Choroid plexus epithelial cell (primary cell): Measurements from ENCODE around the gene ERC2.
A peak's percentile ranks its signal among the peaks of the same experiment; 100 is the strongest.

ENCODE experiments used
- DNase-seq: peaks from one replicate; pipeline ENCODE4 v3.0.0-alpha.2; 2010; ENCODE audit warnings: low read depth
- H3K4me3 ChIP-seq: 2 replicates; pipeline ENCODE4 v1.5.1; 2011; ENCODE audit warnings: low read depth, mild to moderate bottlenecking, control low read depth, low read length, moderate library complexity
- CTCF ChIP-seq: conservative IDR thresholded peaks from 2 replicates; pipeline ENCODE4 v1.5.1; 2011; ENCODE audit warnings: low read depth, mild to moderate bottlenecking, control low read depth, inconsistent platforms, low read length, moderate library complexity

The ERC2 gene

DNA sequence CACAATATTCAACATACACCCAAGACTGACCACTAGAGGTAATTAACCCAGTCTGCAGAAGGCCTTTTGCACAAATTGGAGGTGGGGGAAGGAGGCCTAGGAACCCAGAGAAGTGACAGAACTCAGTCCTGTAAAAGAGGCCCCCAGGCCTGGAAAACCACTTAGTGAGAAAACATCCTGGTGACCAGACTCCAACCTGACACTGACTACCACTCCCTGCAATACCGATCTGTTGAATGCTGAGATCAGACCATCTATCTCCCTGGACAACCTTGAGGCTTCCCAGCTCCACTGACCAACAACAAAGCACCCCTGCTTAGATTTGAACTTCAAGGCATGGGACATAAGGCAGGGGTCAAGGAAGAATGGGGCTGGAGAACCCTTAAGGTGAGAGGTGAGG lies 719.2 kb downstream of the ERC2 start:
- DNase-seq: no peak
- TF ChIP-seq CTCF: no peak
- no peak overlapping the region for H3K4me3 ChIP-seq

DNA sequence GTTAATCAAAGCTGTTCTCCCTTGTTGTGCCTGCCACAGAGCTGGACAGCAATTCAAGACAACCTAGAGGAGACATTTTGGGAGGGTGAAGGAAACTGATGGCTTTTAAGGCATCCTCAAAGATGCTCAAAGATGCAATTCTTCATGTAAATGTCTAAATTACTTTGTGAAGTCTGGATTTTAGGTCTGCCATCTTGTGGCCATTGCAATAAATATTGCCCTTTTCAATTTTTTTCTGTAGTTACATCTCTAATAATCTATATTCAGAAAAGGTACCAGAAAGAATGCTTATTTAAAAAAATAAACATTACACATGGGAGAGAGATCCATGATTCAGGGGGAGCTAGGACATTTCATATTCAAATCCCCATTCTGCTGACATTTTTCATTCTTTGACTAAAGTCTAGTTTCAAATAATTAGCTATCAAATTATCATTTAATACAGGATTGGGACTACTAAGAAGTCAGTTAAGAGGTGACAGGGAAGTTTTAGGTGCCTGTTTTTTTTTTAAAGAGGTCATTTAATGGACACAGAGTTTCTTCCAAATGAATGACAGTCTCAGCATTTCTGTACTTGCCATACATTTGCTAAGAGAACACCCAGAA lies 721.4 kb downstream of the ERC2 start:
- peak; percentile 53 for TF ChIP-seq CTCF
- peak; percentile 53 for DNase-seq
- H3K4me3 ChIP-seq: no peak overlapping the region

- no peak for TF ChIP-seq CTCF
- DNase-seq: no peak
- H3K4me3 ChIP-seq: no peak overlapping the region
Observed at GRCh38 chr3:55742832-55743136, 725.5 kb downstream of the ERC2 start.

DNA sequence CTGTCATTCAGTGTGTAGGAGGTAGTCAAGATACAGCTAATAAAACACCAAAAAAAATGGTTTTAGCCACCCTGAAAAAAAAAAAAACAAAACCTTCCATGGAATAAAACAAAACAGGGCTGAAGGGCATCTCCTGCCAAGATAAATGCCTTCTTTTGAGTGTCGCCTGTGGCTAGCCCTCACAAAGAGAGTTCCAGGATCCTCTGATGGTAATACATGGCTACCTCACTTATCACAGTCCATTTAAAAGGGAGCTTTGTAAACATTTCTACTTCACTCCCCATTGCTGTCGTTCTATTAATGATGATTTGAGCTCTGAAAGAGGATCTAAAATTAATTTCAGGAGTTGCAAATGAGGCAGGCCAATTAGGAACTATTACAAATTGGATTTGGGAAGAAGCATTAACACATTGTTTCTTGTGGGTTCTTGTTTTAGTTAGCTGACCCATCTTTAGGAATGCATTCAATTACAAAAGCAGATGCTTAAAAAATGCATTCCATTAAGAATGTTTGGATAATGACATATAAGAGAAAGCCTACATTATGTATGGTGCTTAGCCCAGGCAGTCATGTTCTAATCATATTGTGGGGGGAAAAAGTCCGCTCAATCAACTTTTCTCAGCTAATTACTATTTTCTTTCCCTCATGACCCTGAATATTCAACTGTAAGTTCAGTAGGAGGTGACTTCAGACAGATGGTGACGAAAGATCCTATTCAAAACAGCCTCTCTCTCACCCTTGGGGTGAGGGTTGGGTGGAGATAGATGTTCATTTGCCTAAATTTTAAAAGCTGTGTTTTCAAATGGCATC lies 726.0 kb downstream of the ERC2 start:
- no peak overlapping the region for H3K4me3 ChIP-seq
- TF ChIP-seq CTCF: no peak
- no peak for DNase-seq

GRCh38 chr3:55737186-55737585 lies 731.1 kb downstream of the ERC2 start:
- no peak for TF ChIP-seq CTCF
- no peak for DNase-seq
- no peak overlapping the region for H3K4me3 ChIP-seq

- no peak overlapping the region for H3K4me3 ChIP-seq
- DNase-seq: no peak
- no peak for TF ChIP-seq CTCF
Observed at GRCh38 chr3:55735976-55736375, 732.3 kb downstream of the ERC2 start.

- H3K4me3 ChIP-seq: no peak overlapping the region
- TF ChIP-seq CTCF: no peak
- peak; percentile 63 for DNase-seq
Observed at GRCh38 chr3:55731741-55732140, 736.5 kb downstream of the ERC2 start.
